HK-2 (cell line): ENCODE results near the gene TAX1BP1.

Experiments
- DNase-seq: peaks from one replicate; pipeline ENCODE4 v3.0.0-alpha.2; 2018; ENCODE audit not compliant: unreplicated experiment

Gene TAX1BP1

DNA sequence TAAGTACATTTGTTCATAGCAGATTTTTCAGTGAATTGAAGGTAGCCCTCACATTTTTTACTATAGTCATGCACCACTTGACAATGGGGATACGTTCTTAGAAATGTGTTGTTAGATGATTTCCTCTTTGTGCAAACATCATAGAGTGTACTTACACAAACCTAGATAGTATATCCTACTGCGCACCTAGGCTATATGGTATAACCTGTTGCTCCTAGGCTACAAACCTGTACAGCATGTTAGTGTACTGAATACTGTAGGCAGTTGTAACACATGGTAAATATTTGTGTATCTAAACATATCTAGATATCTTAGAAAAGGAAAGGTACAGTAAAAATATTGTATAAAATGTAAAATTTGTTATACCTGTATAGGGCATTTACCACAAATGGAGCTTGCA, 41.2 kb downstream of the TAX1BP1 start:
- no peak for DNase-seq

DNA sequence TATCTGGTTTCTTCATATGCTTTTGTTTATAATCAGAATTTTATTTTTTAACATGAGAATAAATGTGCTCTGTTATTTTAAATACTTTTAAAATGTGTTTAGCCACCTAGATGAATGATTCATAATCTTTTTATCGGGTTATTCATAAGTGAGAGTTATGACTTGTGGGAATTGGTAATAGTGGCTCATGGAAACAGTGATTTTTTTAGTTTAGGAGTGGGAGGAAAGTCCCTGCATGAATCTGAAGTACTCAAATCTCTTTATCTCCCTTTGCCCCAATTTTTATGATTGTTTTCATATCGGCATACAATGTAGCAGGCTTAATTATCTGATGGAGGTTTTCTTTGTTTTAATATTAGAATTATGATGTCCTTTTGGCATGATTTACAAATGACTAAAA, 42.9 kb downstream of the TAX1BP1 start:
- DNase-seq = no peak

DNA sequence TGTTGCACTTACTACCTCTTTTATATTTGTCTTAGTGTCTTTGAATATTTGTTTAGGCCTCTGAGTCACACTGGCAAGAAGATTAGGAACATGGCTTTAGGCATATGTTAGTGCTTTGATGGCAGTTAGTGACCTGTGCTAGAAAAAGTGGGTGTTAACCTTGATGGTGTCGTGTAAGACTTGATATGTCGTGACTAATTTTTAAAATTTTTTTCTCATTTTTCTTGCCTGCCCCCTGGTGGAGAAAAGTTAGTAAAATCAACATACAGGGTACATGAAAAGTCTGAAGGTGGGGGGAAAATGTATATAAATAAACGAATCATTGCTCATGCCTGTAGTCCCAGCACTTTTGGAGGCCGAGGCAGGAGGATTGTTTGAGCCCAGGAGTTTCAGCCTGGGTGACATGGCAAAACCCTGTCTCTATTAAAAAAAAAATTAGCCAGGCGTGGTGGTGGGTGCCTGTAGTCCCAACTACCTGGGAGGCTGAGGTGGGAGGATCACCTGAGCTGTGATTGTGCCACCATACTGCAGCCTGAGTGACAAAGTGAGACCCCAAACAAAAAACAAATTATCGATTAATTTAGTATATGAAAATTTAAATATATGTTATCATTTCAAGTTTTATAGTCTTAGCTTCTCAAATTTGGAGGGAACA, 44.6 kb downstream of the TAX1BP1 start:
- no peak for DNase-seq

DNA sequence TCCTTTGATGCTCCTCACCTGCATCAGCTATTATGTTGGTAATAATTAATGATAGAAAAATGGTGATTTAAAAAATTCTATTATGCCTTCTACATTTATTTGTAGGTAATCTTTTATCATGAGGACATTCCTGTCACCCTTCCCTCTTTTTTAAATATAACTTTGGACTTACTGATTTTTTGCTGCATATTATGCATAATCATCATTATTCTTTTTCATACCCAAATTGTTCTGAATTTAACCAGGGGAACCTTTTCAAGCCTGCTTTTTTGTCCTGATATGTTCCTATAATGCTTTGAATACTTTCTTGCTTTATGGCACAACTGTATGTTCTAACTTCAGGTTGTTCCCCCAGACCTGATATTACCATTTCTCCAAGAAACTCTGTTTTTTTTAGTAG, 48.5 kb downstream of the TAX1BP1 start:
- no peak for DNase-seq

DNA sequence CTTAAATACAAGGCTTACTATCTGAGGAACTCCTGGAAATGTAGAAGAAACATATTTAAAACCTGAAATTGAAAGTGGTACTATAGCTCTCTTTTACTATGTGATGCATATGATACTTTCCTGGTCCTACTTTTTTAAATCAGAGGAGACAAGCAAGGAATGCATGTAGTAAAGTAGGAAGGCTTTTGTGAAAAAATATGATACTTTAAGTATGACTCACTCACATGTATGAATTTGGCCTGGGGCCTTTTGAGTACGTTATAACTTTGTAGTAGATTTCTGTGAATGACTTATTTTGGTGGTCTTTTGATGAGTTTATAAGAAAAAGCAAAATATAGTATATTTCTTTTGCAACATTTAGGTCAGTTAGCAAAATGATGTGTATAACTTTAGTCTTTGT, 53.8 kb downstream of the TAX1BP1 start:
- DNase-seq = no peak

DNA sequence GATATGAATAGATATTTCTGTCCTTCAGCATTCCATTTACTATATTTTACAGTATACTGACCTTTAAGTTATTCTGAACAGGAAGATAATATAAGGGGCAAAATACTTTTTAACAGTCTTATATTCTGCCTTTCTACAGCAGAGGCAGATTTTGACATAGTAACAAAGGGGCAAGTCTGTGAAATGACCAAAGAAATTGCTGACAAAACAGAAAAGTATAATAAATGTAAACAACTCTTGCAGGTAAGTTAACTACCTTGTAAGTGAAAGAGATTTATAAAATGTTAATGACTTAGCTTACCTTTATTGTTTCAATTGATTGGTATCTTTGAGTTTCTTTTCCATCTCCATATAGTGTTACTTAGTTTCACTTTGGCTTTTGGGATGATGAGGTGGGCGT, 56.0 kb downstream of the TAX1BP1 start:
- no peak for DNase-seq

DNA sequence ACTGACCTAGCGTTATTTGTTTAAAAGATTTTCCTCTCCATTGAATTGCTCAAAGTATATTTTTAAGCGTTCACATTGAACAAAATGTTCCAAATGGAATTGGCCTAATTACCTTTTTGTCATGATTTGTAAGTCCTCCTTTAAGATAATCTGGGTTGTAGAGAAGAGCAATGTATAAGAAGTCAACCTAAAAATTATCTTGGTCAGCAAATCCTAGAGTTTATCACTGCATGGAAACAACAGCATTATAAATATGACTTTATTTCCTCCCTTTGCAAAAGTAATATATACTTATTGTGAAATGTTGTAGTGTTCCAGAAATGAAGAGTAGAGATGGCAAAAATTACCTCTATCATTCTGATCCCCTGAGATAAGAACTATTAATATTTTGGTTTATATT, 59.2 kb downstream of the TAX1BP1 start:
- no peak for DNase-seq

DNA sequence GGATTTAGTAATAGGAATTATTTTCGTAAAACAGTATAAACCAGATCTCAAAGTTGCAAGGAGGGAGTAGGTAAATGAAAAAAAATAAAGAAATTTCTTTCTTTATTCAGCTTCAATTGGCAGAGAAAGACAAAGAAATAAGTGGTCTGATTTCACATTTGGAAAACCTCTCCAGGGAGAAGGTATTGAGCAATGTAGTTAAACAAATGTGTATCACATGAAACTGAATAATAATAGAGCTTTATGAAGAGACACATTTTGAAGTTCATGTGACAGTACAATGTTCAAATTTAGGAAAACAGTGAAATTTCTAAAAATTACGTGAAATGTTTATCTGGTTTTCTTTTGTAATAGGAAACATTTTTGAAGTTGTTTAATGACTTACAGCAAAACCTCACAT, 63.0 kb downstream of the TAX1BP1 start:
- DNase-seq = no peak

DNA sequence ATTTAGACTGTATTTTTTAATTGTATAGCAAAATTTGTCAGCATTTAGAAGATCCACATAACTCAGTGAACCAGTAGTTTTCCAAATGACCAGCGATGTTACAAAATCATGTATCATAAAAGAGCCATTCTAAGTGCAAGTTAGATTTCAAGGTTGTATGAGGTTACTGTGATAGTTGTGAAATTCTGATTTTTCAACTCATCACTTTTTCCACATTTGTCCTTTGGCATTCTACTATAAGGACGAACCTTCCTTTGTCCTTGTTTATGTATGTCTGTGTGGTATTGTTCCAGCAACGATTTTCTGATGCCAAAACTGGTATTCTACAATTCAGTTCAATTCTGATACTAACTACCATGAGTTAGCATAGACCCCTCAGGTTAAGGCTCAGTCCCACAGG, 64.2 kb downstream of the TAX1BP1 start:
- no peak for DNase-seq

DNA sequence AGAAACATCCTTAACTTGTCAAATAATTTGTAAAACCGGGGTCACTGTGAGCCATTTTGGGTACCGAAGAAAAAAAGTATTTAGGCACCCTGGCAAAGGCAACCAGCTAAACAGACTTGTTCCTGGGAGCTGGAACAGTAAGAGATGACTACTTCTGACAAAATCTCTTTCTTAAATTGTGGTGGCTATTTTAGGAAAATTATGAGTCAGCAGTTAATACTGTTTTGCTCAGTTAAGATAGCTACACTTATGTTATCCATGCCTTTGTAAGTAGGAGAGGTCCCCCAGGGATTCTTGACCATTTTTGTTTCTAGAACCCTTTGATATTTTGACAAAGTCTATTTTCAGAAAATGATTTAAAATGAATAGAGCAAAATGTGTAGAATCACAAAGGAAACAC, 68.7 kb downstream of the TAX1BP1 start:
- DNase-seq = no peak

DNA sequence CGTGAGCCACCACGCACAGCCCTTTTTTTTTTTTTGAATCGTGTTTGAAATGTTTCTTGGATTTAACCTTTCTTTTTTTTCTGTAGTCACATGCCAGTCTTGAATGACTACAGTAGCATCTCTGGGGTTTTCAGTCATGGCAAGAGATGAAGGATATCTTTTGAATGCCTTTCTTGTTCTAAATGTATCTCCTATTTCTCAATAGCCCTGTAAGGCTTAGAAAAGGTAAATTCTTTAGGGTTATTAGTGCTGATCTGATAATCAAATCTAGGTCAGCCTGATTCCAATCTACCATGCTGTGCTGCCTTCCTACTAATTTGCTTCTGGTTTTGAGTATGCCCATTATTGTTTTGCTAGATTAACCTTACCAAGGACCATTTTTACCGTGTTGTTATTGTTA, 70.2 kb downstream of the TAX1BP1 start:
- DNase-seq = no peak

DNA sequence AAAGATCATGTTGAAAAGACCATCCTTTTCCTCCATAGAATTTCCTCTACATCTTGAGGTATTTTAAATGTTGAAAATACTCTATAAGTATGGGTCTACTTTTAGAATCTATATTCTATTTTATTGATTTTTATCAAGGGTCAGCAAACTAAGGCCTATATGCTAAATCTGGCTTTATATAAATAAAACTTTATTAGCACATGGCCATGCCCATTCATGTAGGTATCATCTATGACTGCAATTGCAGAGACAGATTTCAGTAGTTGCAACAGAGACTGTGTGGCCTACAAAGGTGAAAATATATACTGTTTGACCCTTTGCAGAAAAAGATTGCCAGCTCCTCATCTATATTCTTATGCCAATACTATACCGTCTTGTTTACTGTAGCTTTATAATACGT, 72.7 kb downstream of the TAX1BP1 start:
- DNase-seq = no peak

DNA sequence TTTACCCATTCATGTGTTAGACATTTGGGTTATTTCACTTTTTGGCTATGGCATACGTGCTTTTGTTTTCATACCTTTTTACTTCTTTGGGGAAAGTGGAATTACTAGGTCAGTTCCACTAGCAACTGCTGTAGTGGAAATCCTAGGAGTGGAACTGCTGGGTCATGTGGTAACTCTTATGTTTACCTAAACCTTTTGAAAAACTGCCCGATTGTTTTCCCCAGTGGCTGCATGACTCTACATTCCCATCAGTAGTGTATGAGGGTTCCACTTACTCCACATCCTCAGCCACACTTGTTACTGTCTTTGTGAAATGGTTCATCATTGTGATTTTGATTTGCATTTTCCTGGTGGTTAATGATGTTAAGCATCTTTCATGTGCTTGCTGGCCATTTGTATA, 82.3 kb downstream of the TAX1BP1 start:
- DNase-seq = no peak

DNA sequence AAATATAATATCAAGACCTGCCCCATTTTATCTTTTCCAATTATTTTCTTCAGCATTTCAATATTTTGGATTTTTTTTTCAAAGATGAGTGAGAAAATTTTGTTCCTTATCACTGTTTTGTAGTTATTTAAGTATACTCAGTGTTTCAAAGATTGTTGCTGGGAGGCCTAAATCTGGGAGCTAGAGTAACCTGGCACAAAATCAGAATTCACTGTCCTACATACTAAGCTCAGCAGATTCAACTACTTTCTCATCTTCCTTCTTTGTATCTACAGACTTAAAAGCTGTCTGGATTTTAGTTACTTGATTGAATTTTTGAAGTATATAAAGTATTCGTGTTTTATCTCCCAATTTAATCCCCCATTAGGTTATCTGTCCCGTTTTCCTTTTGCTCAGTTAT, 85.9 kb downstream of the TAX1BP1 start:
- no peak for DNase-seq

DNA sequence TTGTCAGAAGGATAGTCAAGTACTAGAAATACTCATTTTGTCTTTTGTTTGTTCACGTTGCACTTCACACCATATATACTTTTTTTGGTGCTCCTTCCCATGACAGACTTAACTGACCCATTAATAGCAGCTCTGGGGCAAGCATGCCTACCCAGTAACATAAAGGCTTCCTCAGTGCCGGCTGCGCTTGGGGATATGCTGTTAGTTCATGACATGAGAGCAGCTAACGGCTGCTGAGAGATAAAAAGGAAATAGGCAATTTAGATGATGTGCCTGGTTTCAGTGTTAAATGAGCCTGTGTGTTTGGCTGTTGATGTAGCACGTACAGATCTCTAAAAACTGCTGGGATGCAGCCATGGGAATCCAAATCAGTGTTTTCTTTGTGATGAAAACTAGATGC, 86.4 kb downstream of the TAX1BP1 start:
- DNase-seq = no peak

DNA sequence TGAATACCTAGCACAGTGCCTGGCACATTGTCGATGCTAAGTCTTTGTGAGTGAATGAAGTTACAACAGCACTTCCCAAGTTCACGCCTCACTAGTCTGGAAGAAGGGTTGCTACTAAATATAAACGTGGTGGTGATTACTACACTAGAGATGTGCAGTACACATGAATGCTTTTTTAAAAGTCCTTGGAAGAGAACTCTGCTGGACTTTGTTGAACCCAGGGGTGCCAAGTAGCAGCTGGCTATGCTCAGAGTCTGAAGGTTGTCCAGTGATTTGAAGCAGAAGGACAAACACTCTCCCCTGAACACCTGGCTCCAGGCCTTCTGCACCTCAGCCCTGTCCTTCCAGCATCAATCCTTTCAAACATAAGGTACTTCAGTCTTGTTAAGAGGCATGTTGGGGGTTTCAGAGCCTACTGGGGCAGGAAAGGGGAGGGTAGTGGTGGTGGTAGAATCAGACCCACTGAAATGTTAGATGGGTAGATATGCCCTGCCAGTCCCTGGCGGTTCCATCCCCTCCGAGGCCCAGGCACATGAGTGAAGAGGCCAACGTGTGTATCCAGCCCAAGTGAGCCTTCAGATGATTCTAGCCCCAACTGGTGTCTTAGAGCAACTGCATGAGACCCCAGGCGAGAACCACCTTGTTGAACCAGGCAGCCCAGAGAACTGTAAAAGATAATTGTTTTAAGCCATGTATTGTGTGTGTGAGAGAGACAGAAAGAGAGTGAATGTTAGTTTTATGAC, 94.4 kb downstream of the TAX1BP1 start:
- DNase-seq = no peak

DNA sequence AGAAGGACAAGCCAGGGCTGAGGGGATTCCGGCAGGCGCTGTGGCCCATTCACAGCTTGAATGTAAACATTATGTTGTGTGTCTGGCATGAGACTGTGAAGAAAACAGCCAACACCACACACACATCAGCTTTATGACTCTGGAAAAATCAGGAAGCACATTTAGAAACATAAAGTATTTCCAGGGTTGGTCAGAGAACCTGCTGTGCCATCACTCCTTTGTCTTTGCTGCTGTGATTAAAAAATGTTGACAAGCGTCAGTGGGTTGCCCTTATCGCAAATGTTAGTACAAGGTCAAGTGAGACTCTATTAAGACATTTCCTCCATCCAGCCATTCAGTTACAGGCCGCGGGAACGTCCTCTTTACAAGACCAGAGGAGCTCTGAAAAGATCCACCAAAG, 95.4 kb downstream of the TAX1BP1 start:
- DNase-seq = no peak

DNA sequence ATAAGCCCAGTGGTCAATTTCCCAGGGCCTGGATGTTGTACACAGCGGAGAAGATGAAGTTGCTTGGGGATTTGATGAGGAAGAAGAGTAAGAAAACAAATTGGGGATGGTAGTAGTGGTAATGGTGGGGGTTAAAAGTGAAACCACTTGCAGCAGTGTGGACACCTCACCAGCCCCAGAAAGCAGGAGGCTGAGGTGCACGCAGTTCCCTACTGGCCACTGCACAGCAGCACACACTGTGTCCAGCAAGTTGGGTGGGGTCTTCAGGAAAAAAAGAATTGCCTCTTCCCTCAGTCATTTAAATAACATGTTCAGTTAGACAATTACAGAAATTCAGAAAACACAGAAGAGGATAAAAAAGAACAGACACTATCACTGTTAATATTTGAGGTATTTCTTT, 96.6 kb downstream of the TAX1BP1 start:
- no peak for DNase-seq

DNA sequence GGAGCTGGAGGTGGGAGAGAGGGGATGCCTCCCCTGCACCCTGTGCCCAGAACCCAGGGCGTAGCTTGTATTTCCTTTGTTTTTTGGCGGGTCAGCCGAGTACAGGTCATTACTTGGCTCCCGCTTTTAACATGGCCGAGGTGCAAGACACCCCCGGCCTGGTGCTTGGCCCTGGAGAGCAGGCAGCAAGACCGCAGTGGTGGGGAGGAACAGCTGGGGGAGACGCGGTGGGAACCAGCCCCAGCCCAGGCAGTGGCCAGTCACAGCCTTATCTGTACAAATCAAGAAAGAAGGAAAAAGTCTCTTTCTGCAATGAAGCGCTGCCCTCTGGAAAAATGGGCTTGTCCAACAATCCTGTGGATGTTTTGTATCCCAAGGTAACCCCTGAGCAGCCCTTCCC, 99.1 kb downstream of the TAX1BP1 start:
- DNase-seq = no peak

DNA sequence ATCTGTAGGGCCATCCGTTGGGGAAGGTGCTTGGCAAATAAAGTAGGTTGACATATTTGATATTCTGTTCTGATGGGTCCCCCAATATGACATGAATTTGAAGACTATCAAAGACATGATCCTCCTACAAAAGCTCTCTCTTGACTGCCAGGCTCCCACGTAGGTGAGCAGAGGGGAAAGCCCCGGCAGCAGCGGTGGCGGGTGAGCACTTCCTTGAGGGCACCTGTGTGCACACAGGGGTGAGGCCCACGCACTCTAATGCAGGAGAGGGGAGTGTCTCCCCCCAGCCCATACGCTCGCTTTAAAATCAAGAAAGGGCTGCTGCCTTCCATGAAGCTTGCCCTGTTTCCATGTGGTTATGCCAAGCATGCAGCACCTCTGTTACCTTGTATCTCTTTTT, 100.4 kb downstream of the TAX1BP1 start:
- no peak for DNase-seq

DNA sequence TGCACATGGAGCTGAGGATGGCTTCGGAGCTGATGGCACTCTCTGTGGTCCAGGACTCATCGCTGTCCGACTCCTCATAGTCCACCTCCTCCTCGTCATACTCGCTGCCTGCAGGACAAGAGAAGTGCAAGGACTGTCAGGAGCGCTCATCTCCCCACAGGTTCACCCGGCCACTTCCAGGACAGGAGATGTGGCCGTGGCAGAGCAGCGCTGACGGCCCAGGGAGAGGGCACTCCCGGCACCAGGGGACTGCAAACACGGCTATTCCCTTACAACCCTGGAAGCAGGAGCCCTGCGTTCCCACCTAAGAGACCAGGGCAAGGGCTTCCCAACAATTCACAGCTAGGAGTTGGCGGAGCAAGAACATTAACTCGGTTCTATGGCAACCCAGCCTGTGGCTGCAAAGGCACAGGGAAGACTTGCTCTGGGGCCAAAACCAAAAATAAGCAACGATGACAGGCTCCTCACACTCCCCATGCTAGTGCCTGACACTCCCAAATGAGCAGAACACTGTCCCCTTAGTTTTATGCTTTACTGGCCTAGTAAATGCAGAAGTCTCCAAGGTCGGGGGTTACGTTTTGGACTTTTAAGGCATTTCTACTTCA, 100.9 kb downstream of the TAX1BP1 start:
- DNase-seq = no peak

DNA sequence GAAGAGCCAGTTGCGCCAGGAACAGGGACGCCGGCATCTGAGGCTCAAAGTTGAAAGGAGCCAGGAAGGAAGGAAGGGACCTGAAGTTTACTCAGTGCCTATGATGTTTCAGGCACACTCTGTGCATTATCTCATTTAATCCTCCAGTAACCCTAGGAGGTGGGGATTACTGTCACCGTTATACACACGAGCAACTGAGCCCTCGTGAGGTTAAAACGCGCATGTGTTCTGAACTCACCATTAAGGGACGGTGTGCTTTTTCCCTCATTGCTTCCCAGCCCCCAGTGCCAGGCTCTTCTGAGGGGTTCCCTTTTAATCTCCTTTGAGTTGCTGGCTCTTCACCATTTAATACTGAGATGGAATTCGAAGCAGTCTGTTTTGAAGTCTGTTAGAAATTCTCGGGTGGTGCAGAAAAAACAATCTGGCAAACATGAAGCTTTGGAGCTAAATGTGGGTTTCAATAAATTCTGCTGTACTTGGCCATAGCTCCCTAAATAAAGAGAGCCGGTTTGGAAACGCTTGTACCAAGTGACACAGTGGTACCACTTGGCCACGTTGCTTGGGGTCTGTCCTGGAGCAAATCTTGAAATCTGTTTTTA, 102.2 kb downstream of the TAX1BP1 start:
- no peak for DNase-seq

DNA sequence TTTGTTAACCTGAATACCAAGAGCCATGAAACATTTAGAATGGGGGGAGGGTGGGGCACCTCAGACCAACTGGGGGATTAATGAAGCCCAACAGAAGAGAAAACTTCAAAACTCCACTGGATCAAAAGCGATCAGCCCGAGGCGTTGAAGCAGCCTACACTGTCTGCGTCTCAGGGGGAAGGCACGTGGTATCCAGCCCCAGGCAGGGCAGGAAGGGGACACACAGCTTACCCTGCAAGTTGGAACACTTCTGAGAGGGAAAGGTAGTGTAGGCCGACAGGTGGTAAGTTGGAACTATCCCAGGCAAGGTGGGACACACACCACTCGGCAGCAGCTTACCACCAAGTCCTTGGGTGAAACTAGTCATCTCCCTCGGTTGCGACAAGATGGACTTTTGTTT, 102.9 kb downstream of the TAX1BP1 start:
- DNase-seq = no peak
